B cell (primary cell): ENCODE results near the gene TBXAS1.

Experiments
- CTCF ChIP-seq: fragments of 200-600 bp; IDR thresholded peaks from one replicate; pipeline ENCODE4 v1.8.0; 2022; ENCODE audit warnings: antibody characterized with exemption, mild to moderate bottlenecking
- EZH2 ChIP-seq: IDR thresholded peaks from 2 replicates; pipeline ENCODE4 v1.6.1; 2012; ENCODE audit warnings: borderline replicate concordance, low read depth, mild to moderate bottlenecking, moderate library complexity, low read length; ENCODE audit not compliant: insufficient read depth, poor library complexity, severe bottlenecking

- TF ChIP-seq CTCF, result no peak
- TF ChIP-seq EZH2, result no peak
These were observed 70.4 kb downstream of the TBXAS1 start for GRCh38 chr7:139899328-139899955.
